Naive thymus-derived CD4-positive, alpha-beta T cell (primary cell): ENCODE data around the gene FBXO11. TPM values are rescaled to one million over a fixed set of nuclear protein-coding genes. Genes with fewer than 3 reads are reported as not detected.
"Not testable (repeated sequence)": the region's sequence is repeated elsewhere in the genome, so short reads cannot be mapped to it uniquely, and the experiment has no call there.

Experiments
- ATAC-seq: fragments of 150-1000 bp; cut with Tn5 transposase; 2 replicates; pipeline ENCODE4 v1.10.0; 2021; ENCODE audit warnings: mild to moderate bottlenecking, moderate library complexity
- CTCF ChIA-PET: fragments of 350-600 bp; sonication (Branson Sonifier 250); formaldehyde crosslinking; loops from one replicate; lab custom pipeline; 2021; ENCODE audit warnings: antibody characterized with exemption; lab: Charles Lee
- POLR2A ChIA-PET: fragments of 350-600 bp; sonication (Branson Sonifier 250); formaldehyde crosslinking; loops from one replicate; lab custom pipeline; 2021; ENCODE audit warnings: antibody characterized with exemption, inconsistent platforms; lab: Charles Lee
- DNase-seq, 9 donors: peaks; one replicate each; pipeline versions ENCODE4 v3.0.0 to v3.0.0-alpha.2; 2020 to 2022; ENCODE audit warnings: mixed read lengths in 1 of 9
- H3K27ac ChIP-seq: one replicate; pipeline ENCODE4 v1.7.0; 2013; ENCODE audit warnings: mild to moderate bottlenecking, low read depth, low read length, moderate library complexity
- H3K27me3 ChIP-seq, 2 donors: one replicate each; pipeline ENCODE4 v1.7.0; 2013; ENCODE audit warnings: low read length in 2 of 2, mild to moderate bottlenecking in 2 of 2, moderate library complexity in 2 of 2; ENCODE audit not compliant: control insufficient read depth in 2 of 2, insufficient read depth in 2 of 2
- H3K36me3 ChIP-seq, 3 experiments: 1 replicate in 2 of 3; 2 replicates in 1 of 3; pipeline ENCODE4 v1.7.0; 2013; ENCODE audit warnings: low read length in 3 of 3, mild to moderate bottlenecking in 3 of 3, moderate library complexity in 1 of 3; ENCODE audit not compliant: insufficient read depth in 3 of 3, control insufficient read depth in 2 of 3
- H3K4me1 ChIP-seq, 2 donors: one replicate each; pipeline ENCODE4 v1.7.0; 2013; ENCODE audit warnings: low read length in 2 of 2, mild to moderate bottlenecking in 2 of 2, moderate library complexity in 1 of 2; ENCODE audit not compliant: control insufficient read depth in 2 of 2, insufficient read depth in 2 of 2
- H3K4me3 ChIP-seq: 2 replicates; pipeline ENCODE4 v1.7.0; 2013; ENCODE audit warnings: mild to moderate bottlenecking, low read length
- H3K9me3 ChIP-seq, 3 experiments: 1 replicate in 2 of 3; 2 replicates in 1 of 3; pipeline ENCODE4 v1.7.0; 2013; ENCODE audit warnings: low read length in 3 of 3; ENCODE audit not compliant: control insufficient read depth in 2 of 3
- H3K27ac Mint-ChIP-seq, 9 donors: one replicate each; pipeline ENCODE4 v1.8.0; 2020 to 2022; ENCODE audit warnings: mixed read lengths in 9 of 9, mild to moderate bottlenecking in 8 of 9, moderate library complexity in 5 of 9, inconsistent platforms in 2 of 9
- H3K27me3 Mint-ChIP-seq, 5 donors: one replicate each; pipeline ENCODE4 v1.8.0; 2021 to 2022; ENCODE audit warnings: mixed read lengths in 5 of 5, mild to moderate bottlenecking in 1 of 5
- H3K36me3 Mint-ChIP-seq, 5 donors: one replicate each; pipeline ENCODE4 v1.8.0; 2020 to 2022; ENCODE audit warnings: mixed read lengths in 5 of 5, mild to moderate bottlenecking in 3 of 5, inconsistent platforms in 1 of 5
- H3K4me1 Mint-ChIP-seq, 7 donors: one replicate each; pipeline ENCODE4 v1.8.0; 2020 to 2022; ENCODE audit warnings: mixed read lengths in 7 of 7, mild to moderate bottlenecking in 3 of 7, inconsistent platforms in 1 of 7
- H3K4me3 Mint-ChIP-seq, 10 donors: one replicate each; pipeline ENCODE4 v1.8.0; 2020 to 2022; ENCODE audit warnings: mild to moderate bottlenecking in 10 of 10, mixed read lengths in 10 of 10, moderate library complexity in 6 of 10, inconsistent platforms in 2 of 10
- H3K9me3 Mint-ChIP-seq, 11 donors: one replicate each; pipeline ENCODE4 v1.8.0; 2020 to 2022; ENCODE audit warnings: mixed read lengths in 11 of 11, mild to moderate bottlenecking in 4 of 11, inconsistent platforms in 1 of 11, moderate library complexity in 1 of 11
- intact Hi-C, 2 donors: fragments of 100-400 bp; cut with micrococcal nuclease; formaldehyde crosslinking; loops; one replicate each; pipeline ENCODE4 v1.15.1; 2023
- polyA plus RNA-seq, 2 donors: library from polyadenylated mRNA; unstranded; fragments of 300-500 nt; fragmentation: Illumina TruSeq; gene quantifications; one replicate each; pipeline ENCODE4 v1.2.3, GENCODE V29; 2021
- total RNA-seq, 6 experiments: library from RNA in 5 of 6; stranded (reverse) in 5 of 6; gene quantifications; 1 replicate in 5 of 6; 2 replicates in 1 of 6; pipeline ENCODE4 v1.2.3 and lab custom pipeline; 2021 to 2026

The FBXO11 gene
- total and polyA plus RNA-seq, 7 experiments from 2014 or later, result 7.7 to 92.1 (median 85.4) TPM

DNA sequence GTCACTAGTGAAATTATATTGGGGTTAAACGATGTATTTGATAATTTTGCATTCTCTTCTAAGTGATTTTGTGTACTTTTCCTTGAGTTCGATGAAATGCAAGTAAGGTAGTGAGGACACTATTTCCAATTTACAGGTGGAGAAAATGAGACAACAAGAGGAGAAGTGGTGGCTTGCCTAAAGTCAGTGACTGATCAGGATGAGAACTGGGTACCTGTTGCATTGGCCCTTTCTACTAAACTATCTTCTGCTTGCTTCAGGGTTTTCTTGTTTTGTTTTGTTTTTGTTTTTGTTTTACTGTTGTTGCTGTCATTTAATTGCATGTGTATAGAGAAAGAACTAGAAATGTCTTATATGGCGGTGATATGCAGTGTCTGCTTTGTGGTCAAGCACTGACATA is 31.4 kb upstream of the FBXO11 start:
- intact Hi-C loops, result no loop called here
- Histone ChIP-seq H3K36me3 (no peaks in the 10 kb centered on the region), H3K27me3 (peaks cover 0 to 4% of the 10 kb centered on the region in 2 donors), H3K4me1 (no peaks in the 10 kb centered on the region), H3K27ac (no peak overlapping the region), H3K9me3 (no peaks in the 10 kb centered on the region), H3K4me3 (no peak overlapping the region)
- no peak overlapping the region for H3K4me3 Mint-ChIP-seq
- peaks cover 6 to 21% (median 9%) of the 10 kb centered on the region in 5 donors for H3K27me3 Mint-ChIP-seq
- CTCF ChIA-PET, result no interaction called here
- POLR2A ChIA-PET, result no interaction called here
- H3K4me1 Mint-ChIP-seq, result peaks cover 0 to 5% (median 0%) of the 10 kb centered on the region in 7 donors
- no peak overlapping the region for H3K27ac Mint-ChIP-seq
- ATAC-seq (no peak), DNase-seq (no peak)
- no peaks in the 10 kb centered on the region for H3K36me3 Mint-ChIP-seq
- H3K9me3 Mint-ChIP-seq, result no peaks in the 10 kb centered on the region

DNA sequence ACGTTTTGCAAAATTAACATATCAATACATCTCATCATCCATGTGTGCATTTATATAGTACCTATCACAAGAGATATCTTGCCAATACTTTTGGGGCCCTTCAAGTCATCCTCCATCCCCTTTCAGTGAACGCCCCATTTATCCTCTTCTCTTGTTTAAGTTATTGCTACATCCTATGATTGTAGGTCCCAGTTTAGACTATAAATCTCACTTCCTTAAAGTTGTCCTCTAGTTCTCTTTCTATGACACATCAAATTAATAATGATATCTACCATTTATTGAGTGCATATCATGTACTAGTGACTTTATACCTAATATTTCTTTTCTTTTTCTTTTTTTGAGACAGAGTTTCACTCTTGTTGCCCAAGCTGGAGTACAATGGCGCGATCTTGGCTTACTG is 28.8 kb upstream of the FBXO11 start:
- H3K27me3 ChIP-seq, result peaks cover 0 to 4% of the 10 kb centered on the region in 2 donors
- Mint-ChIP-seq H3K27me3 (peaks cover 6 to 12% (median 7%) of the 10 kb centered on the region in 5 donors), H3K4me1 (peaks cover 0 to 5% (median 0%) of the 10 kb centered on the region in 7 donors), H3K9me3 (no peaks in the 10 kb centered on the region), H3K4me3 (no peak overlapping the region), H3K27ac (no peak overlapping the region), H3K36me3 (peaks cover 0 to 4% (median 0%) of the 10 kb centered on the region in 5 donors)
- H3K27ac ChIP-seq, result no peak overlapping the region
- intact Hi-C loops, result no loop called here
- no peak for ATAC-seq
- H3K36me3 ChIP-seq, result no peaks in the 10 kb centered on the region
- ChIA-PET POLR2A (no interaction called here), CTCF (no interaction called here)
- no peaks in the 10 kb centered on the region for H3K4me1 ChIP-seq
- H3K9me3 ChIP-seq, result no peaks in the 10 kb centered on the region
- H3K4me3 ChIP-seq, result no peak overlapping the region
- no peak for DNase-seq

DNA sequence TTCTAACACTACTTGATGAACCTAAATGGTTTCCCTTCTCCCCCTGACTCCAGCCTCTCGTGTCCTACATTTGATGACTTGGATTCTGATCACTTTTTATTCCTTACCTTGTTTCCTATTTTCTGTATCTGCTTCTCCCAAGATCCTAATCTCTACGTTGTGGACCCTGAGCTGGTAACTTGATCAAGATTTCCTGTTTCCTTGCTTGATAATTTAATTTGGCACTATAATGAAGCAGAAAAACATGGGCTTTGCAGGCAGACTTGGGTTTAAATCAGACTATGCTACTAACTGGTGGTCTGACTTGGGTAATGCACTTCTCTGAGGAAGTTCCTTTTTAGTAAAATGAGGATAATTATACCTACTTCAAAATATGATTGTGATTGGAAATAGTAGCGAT is 11.7 kb upstream of the FBXO11 start:
- Histone ChIP-seq H3K27me3 (no peaks in the 10 kb centered on the region), H3K4me1 (no peaks in the 10 kb centered on the region), H3K4me3 (no peak overlapping the region), H3K27ac (no peak overlapping the region), H3K9me3 (no peaks in the 10 kb centered on the region), H3K36me3 (no peaks in the 10 kb centered on the region)
- DNase-seq (no peak), ATAC-seq (no peak)
- intact Hi-C loops, result no loop called here
- Mint-ChIP-seq H3K4me1 (peaks cover 0 to 15% (median 10%) of the 10 kb centered on the region in 7 donors), H3K36me3 (peaks cover 0 to 15% (median 7%) of the 10 kb centered on the region in 5 donors), H3K27me3 (no peaks in the 10 kb centered on the region), H3K4me3 (no peak overlapping the region), H3K27ac (no peak overlapping the region), H3K9me3 (no peaks in the 10 kb centered on the region)
- ChIA-PET CTCF (no interaction called here), POLR2A (interaction anchor here (1.3 kb wide), 1 partner anchor 11 kb away, joined by 4 read pairs; no protein-coding TSS in a partner anchor)

DNA sequence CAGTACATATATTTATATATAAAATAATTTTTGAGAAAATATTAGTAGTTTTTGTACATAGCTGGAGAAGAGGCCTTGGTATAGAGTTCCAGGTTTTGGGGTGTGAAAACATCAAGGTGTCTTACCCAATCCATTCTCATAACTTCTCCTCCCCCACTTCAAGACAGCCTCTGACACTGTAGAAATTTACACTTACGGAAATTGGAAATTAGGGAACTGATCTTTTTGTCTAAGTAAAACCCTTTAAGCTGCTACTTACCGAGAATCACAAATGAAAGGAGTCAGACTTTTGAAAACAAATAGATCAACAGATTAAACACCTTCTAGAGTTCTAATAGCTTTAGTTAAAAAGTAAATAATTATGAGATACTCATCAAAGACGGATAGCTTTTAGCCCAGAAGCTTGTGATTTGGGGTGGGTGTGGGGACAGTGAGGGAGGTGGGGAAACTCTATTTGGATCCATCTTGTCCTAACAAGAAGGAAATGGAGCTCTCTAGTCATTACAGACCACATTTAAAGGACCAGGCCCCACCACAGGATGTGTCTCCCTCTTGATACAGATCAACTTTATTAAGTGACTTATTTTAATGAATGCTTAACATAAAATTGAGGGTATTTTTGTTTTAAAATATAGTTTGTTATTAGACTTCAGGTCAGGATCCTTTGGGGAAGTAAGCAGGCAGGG is 11.1 kb upstream of the FBXO11 start:
- Mint-ChIP-seq H3K9me3 (no peaks in the 10 kb centered on the region), H3K36me3 (peaks cover 0 to 17% (median 7%) of the 10 kb centered on the region in 5 donors), H3K27ac (no peak overlapping the region), H3K4me3 (no peak overlapping the region), H3K27me3 (peaks cover 0 to 2% (median 0%) of the 10 kb centered on the region in 5 donors), H3K4me1 (peaks cover 0 to 15% (median 10%) of the 10 kb centered on the region in 7 donors)
- ChIA-PET CTCF (interaction anchor here (1.3 kb wide), 1 partner anchor 188 kb away, joined by 3 read pairs; no protein-coding TSS in a partner anchor), POLR2A (interaction anchor here (1.3 kb wide), 1 partner anchor 10 kb away, joined by 4 read pairs; no protein-coding TSS in a partner anchor)
- Histone ChIP-seq H3K4me3 (no peak overlapping the region), H3K9me3 (no peaks in the 10 kb centered on the region), H3K27ac (no peak overlapping the region), H3K4me1 (no peaks in the 10 kb centered on the region), H3K36me3 (no peaks in the 10 kb centered on the region), H3K27me3 (no peaks in the 10 kb centered on the region)
- ATAC-seq (no peak), DNase-seq (no peak)
- intact Hi-C loops, result no loop called here

DNA sequence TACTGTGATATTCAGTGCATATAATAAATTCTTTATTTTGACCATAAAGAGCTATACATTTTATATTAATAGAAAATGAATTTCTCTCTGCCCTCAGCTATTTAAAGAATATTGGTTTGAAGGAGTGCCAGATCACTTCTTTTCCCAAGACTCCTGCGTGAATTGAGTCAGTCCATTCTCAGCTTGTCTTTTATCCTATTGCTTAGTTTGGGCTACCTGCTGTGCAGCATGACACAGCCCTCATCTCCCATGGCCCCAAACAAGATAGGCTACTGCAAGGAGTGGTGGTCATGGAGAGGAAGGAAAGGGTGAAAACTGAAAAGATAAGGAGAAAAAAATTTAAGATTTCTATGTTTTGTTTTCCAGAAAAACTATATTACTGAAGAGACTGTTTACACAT is 10.1 kb upstream of the FBXO11 start:
- H3K27ac ChIP-seq, result no peak overlapping the region
- no peaks in the 10 kb centered on the region for H3K4me1 ChIP-seq
- H3K36me3 Mint-ChIP-seq, result peaks cover 0 to 17% (median 7%) of the 10 kb centered on the region in 5 donors
- ATAC-seq, result no peak
- DNase-seq, result no peak
- H3K27me3 Mint-ChIP-seq, result peaks cover 0 to 3% (median 0%) of the 10 kb centered on the region in 5 donors
- H3K4me1 Mint-ChIP-seq, result peaks cover 0 to 15% (median 10%) of the 10 kb centered on the region in 7 donors
- no peak overlapping the region for H3K4me3 Mint-ChIP-seq
- no peaks in the 10 kb centered on the region for H3K36me3 ChIP-seq
- intact Hi-C loops, result no loop called here
- H3K9me3 ChIP-seq, result no peaks in the 10 kb centered on the region
- POLR2A ChIA-PET, result no interaction called here
- H3K9me3 Mint-ChIP-seq, result no peaks in the 10 kb centered on the region
- H3K27ac Mint-ChIP-seq, result no peak overlapping the region
- no peak overlapping the region for H3K4me3 ChIP-seq
- CTCF ChIA-PET, result interaction anchor here (1.3 kb wide), 1 partner anchor 189 kb away, joined by 3 read pairs; no protein-coding TSS in a partner anchor
- H3K27me3 ChIP-seq, result no peaks in the 10 kb centered on the region

DNA sequence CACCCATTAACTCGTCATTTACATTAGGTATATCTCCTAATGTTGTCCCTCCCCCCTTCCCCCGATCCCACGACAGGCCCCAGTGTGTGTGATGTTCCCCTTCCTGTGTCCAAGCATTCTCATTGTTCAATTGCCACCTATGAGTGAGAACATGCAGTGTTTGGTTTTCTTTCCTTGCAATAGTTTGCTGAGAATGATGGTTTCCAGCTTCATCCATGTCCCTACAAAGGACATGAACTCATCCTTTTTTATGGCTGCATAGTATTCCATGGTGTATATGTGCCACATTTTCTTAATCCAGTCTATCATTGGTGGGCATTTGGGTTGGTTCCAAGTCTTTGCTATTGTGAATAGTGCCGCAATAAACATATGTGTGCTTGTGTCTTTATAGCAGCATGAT is 4.4 kb upstream of the FBXO11 start:
- intact Hi-C loops, H3K9me3 ChIP-seq, ATAC-seq, DNase-seq, H3K27me3 ChIP-seq, H3K4me3 Mint-ChIP-seq, H3K27ac ChIP-seq, H3K27ac Mint-ChIP-seq, H3K27me3 Mint-ChIP-seq, H3K9me3 Mint-ChIP-seq, H3K4me1 ChIP-seq, POLR2A ChIA-PET, H3K36me3 ChIP-seq, H3K4me3 ChIP-seq: not testable (repeated sequence)
- Mint-ChIP-seq H3K36me3 (peaks cover 0 to 12% (median 5%) of the 10 kb centered on the region in 5 donors), H3K4me1 (peaks cover 4 to 25% (median 21%) of the 10 kb centered on the region in 7 donors)
- CTCF ChIA-PET, result interaction anchor here (1.2 kb wide), 1 partner anchor 194 kb away, joined by 4 read pairs; no protein-coding TSS in a partner anchor
